Type B pancreatic cell (in vitro differentiated cells): ENCODE data around the gene C17orf107. TPM values are rescaled to one million over a fixed set of nuclear protein-coding genes. Genes with fewer than 3 reads are reported as not detected.

Experiments used
- DNase-seq: peaks from one replicate; pipeline ENCODE4 v3.0.0; 2021; ENCODE audit warnings: mixed read lengths; ENCODE audit not compliant: unreplicated experiment; ENCODE audit errors: extremely low spot score
- H3K27ac Mint-ChIP-seq: 2 replicates; pipeline ENCODE4 v1.8.0; 2021; ENCODE audit warnings: mild to moderate bottlenecking, mixed read lengths
- H3K27me3 Mint-ChIP-seq: 2 replicates; pipeline ENCODE4 v1.8.0; 2021; ENCODE audit warnings: mixed read lengths
- H3K36me3 Mint-ChIP-seq: 2 replicates; pipeline ENCODE4 v1.8.0; 2021; ENCODE audit warnings: mixed read lengths
- H3K4me1 Mint-ChIP-seq: one replicate; pipeline ENCODE4 v1.8.0; 2021; ENCODE audit warnings: mixed read lengths; ENCODE audit not compliant: unreplicated experiment
- H3K4me3 Mint-ChIP-seq: 2 replicates; pipeline ENCODE4 v1.8.0; 2021; ENCODE audit warnings: mild to moderate bottlenecking, mixed read lengths
- H3K9me3 Mint-ChIP-seq: 2 replicates; pipeline ENCODE4 v1.8.0; 2021; ENCODE audit warnings: mixed read lengths
- total RNA-seq: library from RNA; stranded (reverse); gene quantifications from 2 replicates; pipeline ENCODE4 v1.2.1, GENCODE V29; 2021; ENCODE audit warnings: low replicate concordance
- TF ChIP-seq, protein P1 (sequence below): fragments of 200-600 bp; sonication (generic); conservative IDR thresholded peaks from 2 replicates; pipeline ENCODE4 v1.5.0; 2021; ENCODE audit warnings: antibody characterized with exemption, mild to moderate bottlenecking

The C17orf107 gene
- total RNA-seq, 1 donor from 2014 or later: 4.4 TPM

DNA sequence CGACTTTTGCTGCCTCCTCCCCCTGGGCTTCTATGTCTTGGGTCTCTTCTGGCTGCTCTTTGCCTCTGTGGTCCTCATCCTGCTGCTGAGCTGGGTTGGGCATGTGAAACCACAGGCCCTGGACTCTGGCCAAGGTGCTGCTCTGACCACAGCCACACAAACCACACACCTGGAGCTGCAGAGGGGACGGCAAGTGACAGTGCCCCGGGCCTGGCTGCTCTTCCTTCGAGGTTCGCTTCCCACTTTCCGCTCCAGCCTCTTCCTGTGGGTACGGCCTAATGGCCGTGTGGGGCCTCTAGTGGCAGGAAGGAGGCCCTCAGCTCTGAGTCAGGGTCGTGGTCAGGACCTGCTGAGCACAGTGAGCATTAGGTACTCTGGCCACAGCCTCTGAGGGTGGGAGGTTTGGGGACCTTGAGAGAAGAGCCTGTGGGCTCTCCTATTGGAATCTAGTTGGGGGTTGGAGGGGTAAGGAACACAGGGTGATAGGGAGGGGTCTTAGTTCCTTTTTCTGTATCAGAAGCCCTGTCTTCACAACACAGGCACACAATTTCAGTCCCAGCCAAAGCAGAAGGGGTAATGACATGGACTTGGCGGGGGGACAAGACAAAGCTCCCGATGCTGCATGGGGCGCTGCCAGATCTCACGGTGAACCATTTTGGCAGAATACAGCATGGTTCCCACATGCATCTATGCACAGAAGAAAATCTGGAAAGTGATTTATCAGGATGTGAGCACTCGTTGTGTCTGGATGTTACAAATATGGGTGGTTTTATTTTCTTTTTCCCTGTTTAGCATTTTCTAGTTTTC lies 35.0 kb downstream of the C17orf107 start:
- DNase-seq: no peak
- no peaks in the 10 kb centered on the region for H3K27me3 Mint-ChIP-seq
- peak overlapping the region; percentile 70 for H3K27ac Mint-ChIP-seq
- peaks cover 7% of the 10 kb centered on the region for H3K36me3 Mint-ChIP-seq
- TF ChIP-seq, protein P1, sequence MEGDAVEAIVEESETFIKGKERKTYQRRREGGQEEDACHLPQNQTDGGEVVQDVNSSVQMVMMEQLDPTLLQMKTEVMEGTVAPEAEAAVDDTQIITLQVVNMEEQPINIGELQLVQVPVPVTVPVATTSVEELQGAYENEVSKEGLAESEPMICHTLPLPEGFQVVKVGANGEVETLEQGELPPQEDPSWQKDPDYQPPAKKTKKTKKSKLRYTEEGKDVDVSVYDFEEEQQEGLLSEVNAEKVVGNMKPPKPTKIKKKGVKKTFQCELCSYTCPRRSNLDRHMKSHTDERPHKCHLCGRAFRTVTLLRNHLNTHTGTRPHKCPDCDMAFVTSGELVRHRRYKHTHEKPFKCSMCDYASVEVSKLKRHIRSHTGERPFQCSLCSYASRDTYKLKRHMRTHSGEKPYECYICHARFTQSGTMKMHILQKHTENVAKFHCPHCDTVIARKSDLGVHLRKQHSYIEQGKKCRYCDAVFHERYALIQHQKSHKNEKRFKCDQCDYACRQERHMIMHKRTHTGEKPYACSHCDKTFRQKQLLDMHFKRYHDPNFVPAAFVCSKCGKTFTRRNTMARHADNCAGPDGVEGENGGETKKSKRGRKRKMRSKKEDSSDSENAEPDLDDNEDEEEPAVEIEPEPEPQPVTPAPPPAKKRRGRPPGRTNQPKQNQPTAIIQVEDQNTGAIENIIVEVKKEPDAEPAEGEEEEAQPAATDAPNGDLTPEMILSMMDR: peak; percentile 30
- no peak overlapping the region for H3K4me3 Mint-ChIP-seq
- H3K9me3 Mint-ChIP-seq: no peaks in the 10 kb centered on the region
- peaks cover 12% of the 10 kb centered on the region for H3K4me1 Mint-ChIP-seq

DNA sequence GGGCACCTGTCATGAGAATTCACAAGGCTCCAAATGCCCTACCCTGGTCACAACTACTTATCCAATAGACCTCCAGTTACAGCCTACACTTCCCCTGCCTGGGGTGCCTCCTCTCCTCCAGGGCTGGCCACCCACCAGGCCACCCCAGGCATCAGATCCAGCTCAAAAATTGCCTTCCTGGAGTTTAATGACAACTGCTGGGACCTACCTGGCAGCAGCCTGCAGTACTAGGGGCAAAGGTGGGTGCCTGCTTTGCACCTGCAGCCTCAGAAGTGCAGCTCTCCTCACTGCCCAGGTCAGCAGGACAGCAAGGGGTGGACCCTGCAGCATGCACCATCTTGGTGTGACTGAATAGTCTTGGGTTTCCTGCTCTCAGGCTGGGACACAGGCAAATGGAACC lies 36.3 kb downstream of the C17orf107 start:
- DNase-seq: no peak
- Mint-ChIP-seq H3K36me3 (peaks cover 7% of the 10 kb centered on the region), H3K4me3 (no peak overlapping the region), H3K4me1 (peaks cover 18% of the 10 kb centered on the region), H3K9me3 (no peaks in the 10 kb centered on the region), H3K27me3 (no peaks in the 10 kb centered on the region), H3K27ac (no peak overlapping the region)
- TF ChIP-seq, protein P1: no peak

DNA sequence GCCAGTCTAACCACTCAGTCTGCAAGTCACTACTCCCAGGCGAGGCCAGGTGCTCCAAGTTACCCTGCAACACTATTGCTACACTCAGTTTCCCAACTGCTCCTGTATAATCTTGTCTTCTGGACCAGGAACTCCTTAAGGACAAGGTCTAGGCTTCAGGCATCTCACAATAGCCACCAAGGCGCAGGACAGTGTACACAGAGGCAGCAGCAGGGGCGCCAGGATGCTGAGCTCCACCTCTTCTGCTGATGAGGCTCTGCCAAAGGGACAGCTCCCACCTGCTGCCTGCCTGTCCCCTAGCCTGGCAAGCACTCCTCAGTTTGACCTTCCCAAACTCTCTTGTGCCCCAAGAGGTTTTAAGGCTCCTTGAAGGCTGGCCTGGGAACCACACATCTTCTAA lies 37.1 kb downstream of the C17orf107 start:
- no peak for DNase-seq
- TF ChIP-seq, protein P1: no peak
- peaks cover 3% of the 10 kb centered on the region for H3K36me3 Mint-ChIP-seq
- no peaks in the 10 kb centered on the region for H3K27me3 Mint-ChIP-seq
- peaks cover 24% of the 10 kb centered on the region for H3K4me1 Mint-ChIP-seq
- H3K4me3 Mint-ChIP-seq: peak overlapping the region; percentile 46
- peak overlapping the region; percentile 56 for H3K27ac Mint-ChIP-seq
- H3K9me3 Mint-ChIP-seq: no peaks in the 10 kb centered on the region

DNA sequence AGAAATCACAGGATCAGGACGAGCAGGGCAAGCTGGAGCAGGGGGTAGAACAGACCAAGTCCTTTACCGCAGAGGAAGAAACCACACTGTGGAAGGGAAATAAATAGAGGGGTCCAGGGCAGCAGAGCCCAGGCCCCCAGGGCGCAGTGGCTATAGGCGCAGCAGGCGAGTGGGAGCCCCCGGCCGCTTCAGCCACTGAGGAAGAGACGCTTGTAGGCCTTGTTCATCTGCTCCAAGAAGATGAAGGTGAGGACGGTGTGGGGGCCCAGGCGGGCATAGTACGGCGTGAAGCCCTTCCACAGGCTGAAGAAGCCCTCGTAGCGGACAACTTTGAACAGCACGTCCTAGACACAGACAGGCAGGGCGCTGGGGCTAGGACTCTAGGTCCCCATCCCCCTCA lies 38.2 kb downstream of the C17orf107 start:
- Mint-ChIP-seq H3K27me3 (no peaks in the 10 kb centered on the region), H3K4me1 (peaks cover 30% of the 10 kb centered on the region), H3K27ac (no peak overlapping the region), H3K9me3 (no peaks in the 10 kb centered on the region), H3K4me3 (peak overlapping the region; percentile 98), H3K36me3 (peaks cover 7% of the 10 kb centered on the region)
- TF ChIP-seq, protein P1: no peak
- no peak for DNase-seq

DNA sequence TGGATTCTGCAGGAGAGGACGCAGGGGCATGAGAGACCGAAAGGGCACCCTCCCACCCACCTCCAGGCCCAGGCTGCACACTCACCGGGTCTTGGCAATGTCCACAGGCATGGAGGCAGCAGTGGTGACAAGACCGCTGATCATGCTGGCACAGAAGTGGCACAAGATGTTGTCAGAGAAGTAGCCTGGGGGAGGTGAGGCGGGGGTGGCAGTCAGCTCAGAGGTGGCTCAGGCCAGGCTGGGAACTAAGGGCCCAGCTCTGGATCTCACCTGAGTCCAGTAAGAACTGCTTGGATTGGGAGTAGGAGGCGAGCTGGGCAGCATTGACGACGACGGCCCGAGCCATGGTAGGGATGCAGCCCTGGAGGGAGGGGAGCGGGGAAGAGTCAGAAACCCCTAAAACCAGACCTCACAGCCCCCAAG lies 38.7 kb downstream of the C17orf107 start:
- H3K36me3 Mint-ChIP-seq: peaks cover 7% of the 10 kb centered on the region
- H3K9me3 Mint-ChIP-seq: no peaks in the 10 kb centered on the region
- no peak for DNase-seq
- TF ChIP-seq, protein P1: no peak
- H3K27me3 Mint-ChIP-seq: no peaks in the 10 kb centered on the region
- H3K27ac Mint-ChIP-seq: no peak overlapping the region
- H3K4me1 Mint-ChIP-seq: peaks cover 30% of the 10 kb centered on the region
- peak overlapping the region; percentile 98 for H3K4me3 Mint-ChIP-seq
